NCI-H748 treated with DMSO at 0.1 percent for 48 hours (cell line): ENCODE data around the gene SERTAD1.
"Not testable (repeated sequence)": the region's sequence is repeated elsewhere in the genome, so short reads cannot be mapped to it uniquely, and the experiment has no call there.

Experiments used
- DNase-seq: peaks from one replicate; lab custom pipeline; 2025; lab: John Stamatoyannopoulos, UW

SERTAD1 gene, protein sequence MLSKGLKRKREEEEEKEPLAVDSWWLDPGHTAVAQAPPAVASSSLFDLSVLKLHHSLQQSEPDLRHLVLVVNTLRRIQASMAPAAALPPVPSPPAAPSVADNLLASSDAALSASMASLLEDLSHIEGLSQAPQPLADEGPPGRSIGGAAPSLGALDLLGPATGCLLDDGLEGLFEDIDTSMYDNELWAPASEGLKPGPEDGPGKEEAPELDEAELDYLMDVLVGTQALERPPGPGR

DNA sequence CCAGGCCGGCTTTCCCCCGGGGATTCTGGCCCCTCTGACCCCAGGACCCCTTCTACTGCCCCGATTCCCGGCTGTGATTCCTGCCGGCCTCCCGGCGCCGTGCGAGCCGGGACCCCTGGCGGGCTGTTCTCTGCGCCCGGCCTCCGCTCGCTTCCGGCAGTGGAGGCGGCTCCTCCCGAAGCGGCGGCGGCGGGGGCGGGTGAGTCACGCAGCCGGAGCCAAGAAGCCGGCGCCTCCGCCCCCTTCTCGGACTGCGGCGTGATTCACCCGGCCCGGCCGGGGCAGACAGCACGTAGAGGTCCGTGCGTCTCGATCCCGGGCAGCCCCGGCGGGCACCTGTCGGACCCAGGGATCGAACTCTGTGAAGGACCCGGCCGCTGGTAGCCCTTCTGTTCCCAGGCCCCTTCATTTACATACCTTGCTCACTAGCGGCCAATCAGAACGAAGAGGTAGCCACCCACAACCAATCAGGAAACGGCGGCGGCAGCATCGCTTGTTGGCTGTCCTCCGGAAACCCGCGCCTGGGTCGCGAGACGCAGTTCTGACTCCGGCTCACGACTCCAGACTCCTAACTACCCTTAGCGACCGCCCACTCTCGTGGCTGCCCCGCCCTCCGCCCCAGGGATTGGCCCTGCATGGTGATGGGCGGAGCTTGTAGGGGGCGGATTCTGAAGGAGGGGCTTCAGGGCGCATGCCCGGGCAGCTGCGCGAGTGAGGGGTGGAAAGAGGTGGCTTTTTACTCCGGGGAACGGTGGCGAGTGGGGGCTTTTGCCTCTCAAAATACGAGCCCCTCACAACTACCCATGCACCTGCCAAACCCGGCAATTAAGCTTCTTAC is at the start of gene SERTAD1:
Gene SERTAD1 (minus strand): TSS at position 543 of the 838 bp plus-strand sequence. CDS start 2,446 bp downstream, outside the sequence.
- DNase-seq, result peak; percentile 99

DNA sequence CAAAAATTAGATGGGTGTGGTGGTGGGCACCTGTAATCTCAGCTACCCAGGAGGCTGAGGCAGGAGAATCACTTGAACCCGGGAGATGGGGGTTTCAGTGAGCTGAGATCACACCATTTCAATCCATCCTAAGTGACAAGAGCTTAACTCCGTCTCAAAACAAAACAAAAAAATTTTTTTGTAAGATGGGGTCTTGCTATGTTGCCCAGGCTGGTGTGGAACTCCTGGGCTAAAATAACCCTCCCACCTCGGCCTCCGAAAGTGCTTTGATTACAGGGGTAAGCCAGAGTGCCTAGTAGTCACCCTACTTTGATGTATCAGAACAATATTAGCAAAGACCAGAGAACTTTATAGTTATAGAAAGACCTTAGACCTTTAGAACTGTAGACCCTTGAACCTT is 48.9 kb upstream of the SERTAD1 start:
- DNase-seq, result no peak

DNA sequence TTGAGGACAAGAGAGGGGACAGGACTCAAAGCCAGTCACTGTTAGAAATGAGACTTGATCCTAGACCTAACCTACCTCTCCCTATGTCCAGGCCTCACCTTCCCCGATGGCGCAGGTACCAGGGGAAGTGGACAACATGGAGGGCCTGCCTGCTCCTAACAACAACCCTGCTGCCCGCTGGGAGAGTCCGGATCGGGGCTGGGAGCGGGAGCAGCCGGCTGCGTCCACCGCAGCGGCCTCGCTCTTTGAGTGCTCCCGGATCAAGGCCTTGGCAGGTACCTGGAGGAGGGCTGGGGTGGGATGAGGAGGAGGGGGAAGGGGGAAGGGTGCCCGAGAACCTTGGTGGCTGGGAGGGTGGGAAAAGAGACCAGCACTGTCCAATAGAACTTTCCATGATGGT is 46.7 kb upstream of the SERTAD1 start:
- no peak for DNase-seq

DNA sequence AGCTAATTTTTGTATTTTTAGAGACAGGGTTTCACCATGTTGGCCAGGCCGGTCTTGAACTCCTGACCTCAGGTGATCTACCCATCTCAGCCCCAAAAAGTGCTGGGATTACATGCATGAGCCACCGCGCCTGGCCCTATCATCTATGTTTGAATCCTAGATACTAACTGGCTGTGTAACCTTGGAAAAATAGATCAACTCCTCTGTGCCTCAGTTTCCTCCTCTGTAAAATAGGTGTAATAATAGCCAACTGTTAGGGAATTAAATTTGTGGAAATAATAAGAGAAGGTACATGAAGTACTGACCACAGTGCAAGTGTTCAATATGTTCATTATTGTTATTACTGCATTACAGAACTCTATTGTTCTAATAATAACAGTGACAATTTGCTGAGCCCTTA is 45.3 kb upstream of the SERTAD1 start:
- DNase-seq, result no peak

DNA sequence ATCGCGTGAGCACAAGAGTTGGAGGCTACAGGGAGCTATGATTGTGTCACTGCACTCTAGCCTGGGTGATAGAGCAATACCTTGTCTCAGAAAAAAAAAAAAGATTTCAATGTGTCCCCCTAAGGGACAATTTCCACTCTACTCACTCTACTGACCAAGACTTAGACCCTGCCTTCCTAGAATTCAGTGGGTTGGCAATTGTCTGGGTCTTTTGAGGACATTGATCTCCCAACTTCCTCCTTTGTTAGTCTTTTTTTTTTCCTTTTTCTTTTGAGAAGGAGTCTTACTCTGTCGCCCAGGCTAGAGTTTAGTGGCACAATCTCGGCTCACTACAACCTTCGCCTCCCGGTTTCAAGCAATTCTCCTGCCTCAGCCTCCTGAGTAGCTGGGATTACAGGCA is 43.2 kb upstream of the SERTAD1 start:
- DNase-seq, result no peak

DNA sequence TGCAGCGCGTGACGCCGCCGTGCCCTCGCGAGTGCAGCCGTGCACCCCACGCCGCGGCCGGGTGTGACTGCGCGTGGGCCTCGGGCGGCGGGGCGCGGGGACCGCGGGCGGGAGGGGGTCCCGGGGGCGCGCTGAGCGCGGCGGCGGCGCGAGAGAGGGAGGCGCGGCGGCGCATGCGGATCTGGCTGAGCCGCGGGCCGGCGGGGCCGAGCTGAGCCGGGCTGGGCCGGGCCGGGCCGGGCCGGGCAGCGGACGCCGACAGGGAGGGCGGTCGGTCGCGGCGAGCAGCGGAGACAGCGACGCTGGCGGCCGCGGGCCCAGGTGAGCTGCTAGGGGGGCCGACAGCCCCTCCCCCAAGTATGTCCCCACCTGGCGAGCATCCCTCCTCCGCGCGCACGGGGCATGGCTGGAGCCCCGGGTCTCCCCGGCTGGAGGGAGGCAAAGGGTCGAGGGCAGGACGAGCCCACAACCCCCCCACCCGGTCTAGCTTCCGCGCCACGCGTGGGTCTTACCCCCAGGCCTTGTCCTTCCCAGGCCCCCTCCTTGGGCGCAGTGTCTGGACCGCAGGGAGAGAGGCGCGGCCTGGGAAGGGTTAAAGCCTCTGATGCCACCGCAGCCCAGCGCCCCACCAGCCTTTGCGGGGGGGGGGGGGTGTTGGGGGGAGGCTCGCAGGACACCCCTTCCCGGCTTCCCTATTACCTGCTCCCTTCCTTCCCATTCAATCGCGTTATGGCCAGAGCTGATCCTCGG is 41.4 kb upstream of the SERTAD1 start, which contains the start of gene SPTBN4:
Gene SPTBN4 (plus strand): TSS at position 17 of the 750 bp plus-strand sequence. CDS start 5,621 bp downstream, outside the sequence.
- DNase-seq, result no peak

DNA sequence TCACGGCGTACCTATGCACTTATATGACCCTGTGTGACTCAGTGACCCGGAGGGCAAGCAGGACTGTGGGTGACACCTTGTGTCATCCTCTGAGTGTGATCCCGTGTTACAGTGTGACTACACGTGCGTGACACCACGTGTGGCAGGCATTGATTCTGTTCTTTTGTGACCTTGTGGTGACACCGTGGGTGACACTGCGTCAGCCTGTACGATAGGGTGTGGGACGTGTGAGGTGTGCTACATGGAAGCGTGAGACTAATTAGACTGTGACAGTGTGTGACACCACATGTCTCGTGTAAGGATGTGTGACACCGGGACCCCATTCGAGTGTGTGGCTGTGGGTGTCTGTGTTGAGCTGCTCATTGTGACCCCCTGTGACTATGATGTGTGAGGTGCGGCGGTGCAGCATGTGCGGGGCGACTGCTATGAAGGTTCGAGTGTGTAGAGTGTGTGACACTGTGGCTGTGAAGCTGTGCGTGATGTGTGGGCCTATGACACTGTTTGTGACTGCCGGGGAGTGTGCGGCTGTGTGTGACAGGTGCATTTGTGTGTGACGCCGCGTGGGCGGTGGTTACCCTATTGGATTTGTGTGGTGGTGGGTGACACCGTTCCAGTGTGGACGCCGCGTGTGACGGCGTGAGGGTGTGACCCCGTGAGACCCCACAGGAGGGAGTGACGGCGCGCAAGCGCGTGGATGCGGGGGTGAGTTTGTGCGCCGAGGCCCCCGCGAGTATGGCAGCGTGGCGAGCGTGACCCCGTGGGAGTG is 40.6 kb upstream of the SERTAD1 start:
- no peak for DNase-seq

DNA sequence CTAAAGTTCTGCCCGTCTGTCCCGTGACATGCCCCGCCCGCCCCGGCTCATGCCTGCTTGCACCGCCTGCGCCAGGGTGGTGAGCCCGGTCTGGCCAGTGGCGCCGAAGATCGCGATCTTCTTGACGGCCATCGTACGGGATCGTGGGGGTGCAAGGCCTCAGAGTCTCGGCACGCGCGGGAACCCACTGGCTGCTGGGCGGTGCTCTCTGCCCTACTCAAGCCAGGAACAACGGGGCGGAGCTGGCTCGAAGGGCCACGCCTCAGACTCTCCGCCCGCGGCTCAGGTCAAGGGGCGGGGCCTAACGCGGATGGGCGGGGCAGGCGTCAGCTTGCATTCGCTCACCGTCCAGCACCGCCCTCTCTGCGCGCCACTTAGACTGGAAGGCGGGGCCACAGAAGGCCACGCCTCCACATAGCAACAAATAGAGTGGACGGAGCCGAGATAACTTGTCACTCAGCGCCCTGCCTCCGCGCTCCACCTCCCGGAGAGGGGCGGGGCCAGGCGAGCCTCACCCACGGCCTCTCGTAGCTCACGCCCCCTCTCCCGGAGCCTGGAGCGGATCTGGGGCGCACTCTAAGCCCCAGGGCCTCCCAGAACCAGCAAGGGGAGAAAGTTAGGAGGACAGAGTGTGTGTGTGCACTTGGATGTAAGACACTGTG is 39.9 kb upstream of the SERTAD1 start, which contains the start of gene BLVRB:
Gene BLVRB (minus strand): TSS at position 189 of the 662 bp plus-strand sequence. CDS start 57 bp downstream, at position 132.
- DNase-seq, result peak; percentile 98

DNA sequence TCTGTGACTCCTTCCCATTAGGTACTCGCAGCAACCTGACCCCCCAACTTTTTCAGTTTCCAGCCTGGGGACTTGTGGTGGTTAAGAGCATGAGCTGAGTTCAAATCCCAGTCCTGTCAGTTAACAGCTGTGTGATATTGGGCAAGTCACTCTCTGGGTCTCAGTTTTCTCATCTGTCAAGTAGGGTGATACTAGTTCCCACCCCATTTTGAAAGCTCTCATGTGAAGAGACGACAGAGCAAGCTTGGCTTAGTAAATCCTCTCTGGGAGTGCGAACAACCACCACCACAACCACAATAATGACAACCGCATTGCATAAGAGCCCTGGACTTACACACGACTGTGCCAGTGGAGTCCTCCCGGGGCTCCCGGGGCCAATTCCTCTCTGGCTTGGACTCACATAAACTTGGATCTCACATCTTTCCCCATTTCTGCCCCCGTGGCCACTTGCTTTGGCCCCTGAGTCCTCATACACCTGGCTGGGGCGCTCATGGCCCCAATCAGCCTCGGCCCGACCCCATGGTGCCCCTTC is 39.3 kb upstream of the SERTAD1 start:
- peak; percentile 26 for DNase-seq

DNA sequence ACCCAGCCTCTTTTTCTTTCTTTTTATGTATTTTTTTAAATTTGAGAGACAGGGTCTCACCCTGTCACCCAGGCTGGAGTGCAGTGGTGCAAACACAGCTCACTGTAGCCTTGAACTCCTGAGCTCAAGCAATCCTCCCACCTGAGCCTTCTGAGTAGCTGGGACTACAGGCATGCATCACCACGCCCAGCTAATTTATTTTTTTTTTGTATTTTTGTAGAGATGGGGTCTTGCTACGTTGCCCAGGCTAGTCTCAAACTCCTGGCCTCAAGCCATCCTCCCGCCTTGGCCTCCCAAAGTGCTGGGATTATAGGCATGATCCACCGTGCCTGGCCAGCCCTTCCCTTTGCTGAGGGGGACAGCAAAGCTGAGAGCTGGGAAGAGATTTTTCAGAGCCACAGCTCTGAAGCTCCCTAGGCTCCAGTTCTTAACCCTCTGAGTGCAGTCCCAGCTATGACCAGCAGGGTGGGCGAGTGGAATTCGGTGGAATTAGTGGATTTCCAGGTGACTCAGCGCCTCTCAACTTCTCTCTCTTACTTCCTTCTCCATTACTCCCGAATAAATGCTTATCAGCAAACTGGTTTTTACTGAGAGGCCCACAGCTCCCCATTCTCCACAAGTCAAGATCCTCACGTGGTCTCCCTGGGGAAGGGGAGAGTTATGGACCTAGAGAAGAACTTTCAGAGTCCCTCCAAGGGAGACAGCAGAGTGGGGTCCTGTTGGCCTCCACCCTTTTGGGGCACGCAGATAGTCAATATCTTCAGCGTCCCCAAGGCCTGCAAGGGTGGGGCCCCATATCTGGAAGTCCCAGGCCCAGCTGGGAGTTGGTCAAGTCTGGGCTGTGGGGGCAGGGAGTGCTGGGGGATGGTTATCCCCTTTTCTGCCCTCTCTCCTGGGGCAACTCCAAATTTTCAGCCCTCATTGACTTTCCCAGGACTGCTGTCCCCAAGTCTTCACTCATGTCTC is 38.5 kb upstream of the SERTAD1 start:
- DNase-seq, result peak; percentile 84

DNA sequence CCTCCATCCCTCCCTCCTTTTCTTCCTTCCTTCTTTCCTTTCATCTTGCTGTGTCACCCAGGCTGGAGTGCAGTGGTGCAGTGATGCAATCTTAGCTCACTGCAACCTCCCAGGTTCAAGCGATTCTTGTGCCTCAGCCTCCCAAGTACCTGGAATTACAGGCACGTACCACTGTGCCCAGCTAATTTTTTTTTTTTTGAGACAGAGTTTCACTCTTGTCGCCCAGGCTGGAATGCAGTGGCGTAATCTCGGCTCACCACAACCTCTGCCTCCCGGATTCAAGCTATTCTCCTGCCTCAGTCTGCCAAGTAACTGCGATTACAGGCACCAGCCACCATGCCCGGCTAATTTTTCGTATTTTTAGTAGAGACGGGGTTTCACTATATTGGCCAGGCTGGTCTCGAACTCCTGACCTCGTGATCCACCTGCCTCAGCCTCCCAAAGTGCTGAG is 37.8 kb upstream of the SERTAD1 start:
- DNase-seq, result not testable (repeated sequence)

DNA sequence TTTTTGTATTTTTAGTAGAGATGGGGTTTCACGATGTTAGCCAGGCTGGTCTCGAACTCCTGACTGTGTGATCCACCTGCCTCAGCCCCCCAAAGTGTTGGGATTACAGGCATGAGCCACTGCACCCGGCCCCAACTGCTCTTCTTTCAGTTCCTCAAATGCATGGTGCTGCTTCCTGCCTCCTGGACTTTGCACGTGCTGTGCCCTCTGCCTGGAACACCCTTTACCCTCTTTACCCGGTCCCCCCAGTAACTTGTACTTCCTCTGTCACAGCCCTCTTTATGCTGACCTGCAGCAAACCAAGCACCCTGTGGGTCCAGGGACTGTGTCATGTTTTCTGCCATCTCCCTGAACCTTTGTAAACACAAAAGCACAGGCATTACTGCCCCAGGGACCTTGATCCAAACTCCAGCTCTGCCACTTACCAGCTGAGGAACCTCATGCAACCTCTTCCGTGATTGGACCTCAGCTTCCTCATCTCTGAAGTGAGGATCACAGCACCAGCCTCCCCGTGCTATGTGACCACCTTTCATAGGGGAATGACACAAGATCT is 36.0 kb upstream of the SERTAD1 start:
- DNase-seq, result no peak

DNA sequence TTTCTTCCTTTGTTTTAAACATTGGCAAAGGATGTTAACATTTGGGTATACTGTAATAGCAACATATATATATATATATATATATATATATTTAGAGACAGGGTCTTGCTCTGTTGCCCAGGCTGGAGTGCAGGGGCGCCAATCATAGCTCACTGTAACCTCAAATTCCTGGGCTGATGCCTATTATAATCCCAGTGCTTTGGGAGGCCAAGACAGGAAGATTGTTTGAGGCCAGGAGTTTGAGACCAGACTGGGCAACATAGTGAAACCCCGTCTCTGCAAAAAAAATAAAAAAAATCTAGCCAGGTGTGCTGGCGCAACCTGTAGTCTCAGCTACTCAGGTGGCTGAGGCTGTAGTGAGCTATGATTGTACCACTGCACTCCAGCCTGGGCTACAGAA is 34.4 kb upstream of the SERTAD1 start:
- DNase-seq, result no peak

DNA sequence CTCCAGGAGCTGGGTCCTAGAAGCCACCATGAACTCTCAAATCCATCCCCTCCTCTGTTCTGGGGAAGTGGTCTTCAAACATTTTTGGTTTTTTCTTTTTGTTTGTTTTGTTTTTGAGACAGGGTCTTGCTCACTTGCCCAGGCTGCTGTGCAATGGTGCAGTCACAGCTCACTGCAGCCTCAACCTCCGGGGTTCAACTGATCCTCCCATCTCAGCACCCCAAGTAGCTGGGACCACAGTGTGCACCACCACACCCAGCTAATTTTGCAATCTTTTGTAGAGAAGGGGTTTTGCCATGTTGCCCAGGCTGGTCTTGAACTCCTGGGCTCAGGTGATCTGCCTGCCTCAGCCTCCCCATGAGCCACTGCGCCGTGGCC is 32.8 kb upstream of the SERTAD1 start:
- DNase-seq, result no peak

DNA sequence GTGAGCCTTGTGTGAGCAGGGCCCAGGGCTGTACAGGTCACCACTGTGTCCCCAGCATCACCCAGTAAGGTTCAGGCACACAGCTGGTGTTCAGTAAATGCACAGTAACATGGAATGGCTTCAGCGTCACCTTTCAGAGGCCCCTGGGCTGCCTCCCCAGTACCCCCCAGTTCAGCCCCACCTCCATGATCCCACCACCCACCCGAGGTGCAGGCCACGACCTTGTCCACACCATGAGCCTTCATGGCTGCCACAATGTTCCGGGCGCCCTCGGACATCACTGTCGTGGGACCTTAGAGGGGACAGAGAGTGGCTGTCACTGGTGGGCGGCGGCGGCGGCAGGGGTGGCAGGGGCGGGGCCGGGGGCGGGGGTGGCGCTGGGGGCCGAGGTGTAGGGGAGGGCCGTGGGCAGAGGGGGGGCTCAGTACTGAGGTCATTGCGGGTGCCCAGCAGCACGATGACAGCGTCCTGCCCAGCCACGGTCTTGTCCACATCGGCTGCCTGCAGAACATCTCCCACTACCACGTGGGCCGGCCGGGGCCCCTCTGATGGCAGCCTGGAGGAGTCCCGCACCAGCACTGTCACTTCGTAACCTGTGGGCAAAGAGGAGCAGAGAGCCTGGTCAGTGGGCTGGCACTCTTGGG is 32.3 kb upstream of the SERTAD1 start:
- DNase-seq, result no peak

DNA sequence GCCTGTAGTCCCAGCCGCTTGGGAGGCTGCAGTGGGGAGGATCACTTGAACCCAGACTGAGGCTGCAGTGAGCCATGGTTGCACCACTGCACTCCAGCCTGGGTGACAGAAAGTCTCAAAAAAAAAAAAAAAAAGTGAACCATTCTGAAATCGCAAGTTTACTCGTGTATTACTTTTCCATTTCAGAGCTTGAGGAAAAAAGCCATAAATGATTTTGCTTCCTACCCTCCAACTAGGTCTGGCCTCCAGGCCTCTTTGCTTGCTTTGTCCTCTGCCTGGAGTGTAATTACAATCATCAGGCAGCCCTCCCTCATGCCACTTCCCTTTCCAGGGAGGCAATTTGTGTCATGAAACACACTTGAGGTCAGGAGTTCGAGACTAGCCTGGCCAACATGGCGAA is 31.3 kb upstream of the SERTAD1 start:
- no peak for DNase-seq

DNA sequence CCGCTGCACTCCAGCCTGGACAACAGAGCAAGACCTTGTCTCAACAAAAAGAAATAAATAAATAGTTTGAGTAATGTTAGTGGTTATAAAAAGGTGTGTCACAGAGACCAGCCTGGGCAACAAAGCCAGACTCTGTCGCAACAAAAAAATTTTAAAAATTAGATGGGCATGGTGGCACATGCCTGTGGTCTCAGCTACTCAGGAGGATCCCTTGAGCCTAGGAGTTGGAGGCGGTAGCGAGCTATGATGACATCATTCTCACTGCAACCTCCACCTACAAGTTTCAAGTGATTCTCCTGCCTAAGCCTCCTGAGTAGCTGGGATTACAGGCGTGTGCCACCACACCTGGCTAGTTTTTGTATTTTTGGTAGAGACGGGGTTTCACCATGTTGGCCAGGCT is 28.2 kb upstream of the SERTAD1 start:
- not testable (repeated sequence) for DNase-seq

DNA sequence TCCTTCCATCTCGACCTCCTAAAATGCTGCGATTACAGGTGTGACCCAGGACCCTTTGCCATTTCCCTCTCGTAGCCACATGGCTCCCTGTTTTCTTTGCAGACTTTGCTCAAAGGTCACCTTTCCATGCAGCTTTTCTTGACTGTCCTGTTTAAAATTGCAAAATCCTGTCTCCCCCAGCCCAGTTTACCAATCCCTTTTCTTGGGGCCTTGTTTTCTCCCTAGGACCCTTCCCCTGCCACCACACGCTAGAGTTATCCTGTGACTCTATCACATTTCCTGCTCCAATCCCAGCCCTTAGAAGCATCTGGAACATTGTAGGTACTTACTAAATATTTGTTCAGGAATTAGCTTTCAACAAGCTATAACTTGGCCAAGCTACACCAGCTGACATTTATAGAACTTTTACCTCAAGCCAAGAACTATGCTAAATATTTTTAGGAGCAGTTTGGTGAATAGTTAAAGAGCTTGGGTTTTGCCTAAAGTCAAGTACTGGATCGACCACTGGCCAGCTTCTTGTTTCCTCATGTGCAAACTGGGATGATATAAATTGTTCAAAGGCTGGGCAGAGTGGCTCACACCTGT is 27.5 kb upstream of the SERTAD1 start:
- no peak for DNase-seq
